Small intestine (tissue), 7 donors: Measurements from ENCODE around the gene SPTB. TPM values are rescaled to one million over a fixed set of nuclear protein-coding genes. Genes with fewer than 3 reads are reported as not detected.

Source experiments
- DNase-seq, 2 donors: peaks; one replicate each; pipeline versions ENCODE4 v3.0.0 to v3.0.0-alpha.2; 2013
- FAIRE-seq: peaks from 2 replicates; lab custom pipeline; 2012; peaks lifted over from hg19 to GRCh38; lab: Jason Lieb, UNC
- H3K27ac ChIP-seq, 3 donors: one replicate each; pipeline ENCODE4 v1.5.1; 2013; ENCODE audit warnings: low read length in 2 of 3, mild to moderate bottlenecking in 2 of 3, control low read depth in 1 of 3, inconsistent platforms in 1 of 3, low read depth in 1 of 3, moderate library complexity in 1 of 3
- H3K27me3 ChIP-seq, 3 donors: one replicate each; pipeline ENCODE4 v1.6.1; 2013; ENCODE audit warnings: low read length in 3 of 3, inconsistent platforms in 1 of 3; ENCODE audit not compliant: control insufficient read depth in 3 of 3, insufficient read depth in 3 of 3
- H3K36me3 ChIP-seq, 3 donors: one replicate each; pipeline ENCODE4 v1.6.1; 2013; ENCODE audit warnings: low read length in 3 of 3, inconsistent platforms in 1 of 3, low read depth in 1 of 3, mild to moderate bottlenecking in 1 of 3, moderate library complexity in 1 of 3; ENCODE audit not compliant: control insufficient read depth in 3 of 3, insufficient read depth in 2 of 3
- H3K4me1 ChIP-seq, 3 donors: one replicate each; pipeline ENCODE4 v1.6.1; 2013; ENCODE audit warnings: low read length in 2 of 3, inconsistent platforms in 1 of 3, low read depth in 1 of 3, mild to moderate bottlenecking in 1 of 3, moderate library complexity in 1 of 3; ENCODE audit not compliant: control insufficient read depth in 3 of 3, insufficient read depth in 2 of 3
- H3K4me3 ChIP-seq, 3 donors: one replicate each; pipeline ENCODE4 v1.5.1; 2013; ENCODE audit warnings: low read length in 3 of 3, control low read depth in 1 of 3, inconsistent platforms in 1 of 3, low read depth in 1 of 3, mild to moderate bottlenecking in 1 of 3, moderate library complexity in 1 of 3
- H3K9me3 ChIP-seq, 2 donors: one replicate each; pipeline ENCODE4 v1.6.1; 2013; ENCODE audit warnings: low read depth in 1 of 2, low read length in 1 of 2; ENCODE audit not compliant: control insufficient read depth in 2 of 2, insufficient read depth in 1 of 2
- WGBS, 3 donors: extraction: QIAGEN DNeasy Blood & Tissue Kit; methylation state at CpG; one replicate each; pipeline ENCODE4 v1.1.7; 2013; 5-methylcytosine and 5-hydroxymethylcytosine counted together
- polyA plus RNA-seq, 4 donors: library from polyadenylated mRNA; stranded (reverse) in 3 of 4; unstranded in 1 of 4; fragments of 200-250 nt in 3 of 4; fragments of 120-200 nt in 1 of 4; gene quantifications; one replicate each; pipeline versions ENCODE4 v1.2.1 to v1.2.3, GENCODE V29; 2013
- donor health status: healthy with polysubstance abuse.
- donor health status: control.
- donor health status: control.
- donor health status: Bipolar disorder and iron deficiency.
- donor health status: healthy.

The SPTB gene
- polyA plus RNA-seq, 4 donors: under 0.01 to 1.2 (median 0.66) TPM

DNA sequence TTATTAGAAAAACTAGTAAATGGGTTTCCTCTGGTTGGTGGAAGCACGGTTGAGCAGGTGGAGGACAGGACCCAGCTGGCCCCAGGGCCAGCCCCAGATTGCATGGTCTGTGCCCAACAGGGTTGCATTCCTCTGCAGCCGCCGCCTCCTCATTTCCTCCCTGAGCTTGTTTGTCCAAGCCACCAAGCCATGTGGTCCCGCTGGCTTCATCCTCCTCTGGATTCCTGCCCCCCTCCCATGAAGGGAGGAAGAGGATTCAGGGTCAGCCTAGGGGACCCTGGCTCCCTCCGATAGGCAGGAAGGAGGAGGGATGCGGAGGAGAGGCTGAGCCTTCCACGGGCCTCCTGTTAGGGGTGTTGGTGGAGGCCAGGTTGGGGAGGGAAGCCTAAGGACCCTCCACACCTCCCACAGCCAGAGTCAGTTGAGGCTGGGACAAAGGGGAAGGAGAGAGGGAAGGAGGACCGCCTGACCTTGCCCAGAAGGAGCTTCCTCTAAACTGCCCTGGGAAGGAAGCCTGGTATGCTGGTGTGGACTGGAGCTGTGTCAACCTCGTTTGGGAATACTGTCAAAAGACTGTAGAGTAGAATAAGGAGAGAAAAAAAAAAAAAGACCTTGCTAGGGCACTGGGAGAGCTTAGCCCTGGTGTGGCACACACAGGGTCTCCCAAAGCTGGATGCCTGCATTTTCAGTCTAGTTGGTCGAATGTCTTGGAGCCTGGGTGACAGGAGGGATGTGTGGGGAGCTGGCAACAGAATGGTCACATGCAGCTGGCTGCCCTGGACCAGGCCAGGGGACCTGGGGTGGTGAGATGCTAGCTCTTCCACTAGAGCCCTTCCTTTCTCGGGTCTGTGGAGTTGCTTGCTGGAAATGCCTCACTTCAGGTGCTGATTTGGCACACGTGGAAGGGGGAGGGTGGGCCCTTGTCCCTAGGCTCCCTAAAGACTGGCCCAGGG is 133.1 kb downstream of the SPTB start:
- no peak for DNase-seq
- 66 to 76% (median 72%) methylated on average over 12 of the region's 12 CpGs for WGBS, 3 donors
- peaks cover 4 to 88% (median 5%) of the 10 kb centered on the region in 3 donors for H3K36me3 ChIP-seq
- H3K4me1 ChIP-seq: no peaks in the 10 kb centered on the region
- no peak for FAIRE-seq
- H3K27me3 ChIP-seq: no peaks in the 10 kb centered on the region
- H3K4me3 ChIP-seq: no peak overlapping the region
- peaks cover 0 to 8% of the 10 kb centered on the region in 2 donors for H3K9me3 ChIP-seq
- H3K27ac ChIP-seq: no peak overlapping the region

DNA sequence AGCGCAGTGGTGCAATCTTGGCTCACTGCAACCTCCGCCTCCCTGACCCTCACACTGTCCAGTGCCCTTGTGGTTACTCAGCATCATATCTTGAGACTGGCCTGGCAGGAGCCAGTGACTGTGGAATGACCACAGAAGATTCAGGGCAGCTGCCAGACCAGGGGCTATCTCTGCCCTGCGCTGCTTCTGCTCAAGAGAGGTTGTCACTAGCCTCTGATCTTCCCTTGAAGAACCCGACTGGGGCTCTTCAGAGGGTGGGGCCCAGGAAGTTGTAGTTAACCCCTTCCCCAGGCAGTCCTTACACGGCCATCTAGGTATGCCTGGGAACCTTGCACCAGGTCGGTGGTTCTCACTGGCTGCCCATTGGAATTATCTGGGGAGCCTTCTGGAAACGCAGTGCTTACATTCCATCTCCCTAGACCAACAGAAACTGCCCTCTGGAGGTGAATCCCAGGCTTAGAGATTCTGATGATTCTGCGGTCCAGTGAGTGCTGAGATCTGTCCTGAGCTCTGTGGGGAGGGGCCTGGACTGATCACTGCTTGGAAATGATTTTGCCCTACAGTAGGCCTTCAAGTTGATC is 134.1 kb downstream of the SPTB start:
- H3K4me3 ChIP-seq: no peak overlapping the region
- H3K36me3 ChIP-seq: peaks cover 4 to 95% (median 11%) of the 10 kb centered on the region in 3 donors
- no peaks in the 10 kb centered on the region for H3K4me1 ChIP-seq
- 60 to 65% (median 61%) methylated on average over 8 of the region's 8 CpGs for WGBS, 3 donors
- FAIRE-seq (no peak), DNase-seq (no peak)
- H3K27me3 ChIP-seq: no peaks in the 10 kb centered on the region
- peaks cover 0 to 8% of the 10 kb centered on the region in 2 donors for H3K9me3 ChIP-seq
- H3K27ac ChIP-seq: no peak overlapping the region

DNA sequence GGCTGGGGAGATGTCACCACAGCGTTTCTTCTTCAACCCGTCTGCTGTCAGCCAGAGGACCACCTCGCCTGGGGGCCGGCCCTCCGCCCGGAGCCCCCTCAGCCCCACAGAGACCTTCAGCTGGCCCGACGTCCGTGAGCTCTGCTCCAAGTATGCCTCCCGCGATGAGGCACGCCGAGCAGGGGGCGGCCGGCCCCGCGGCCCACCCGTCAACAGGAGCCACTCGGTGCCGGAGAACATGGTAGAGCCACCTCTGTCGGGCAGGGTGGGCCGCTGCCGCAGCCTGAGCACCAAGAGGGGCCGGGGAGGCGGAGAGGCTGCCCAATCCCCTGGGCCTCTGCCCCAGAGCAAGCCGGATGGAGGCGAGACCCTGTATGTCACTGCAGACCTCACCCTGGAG is 136.6 kb downstream of the SPTB start:
- Histone ChIP-seq H3K4me3 (no peak overlapping the region), H3K36me3 (peaks cover 5 to 97% (median 11%) of the 10 kb centered on the region in 3 donors), H3K27me3 (no peaks in the 10 kb centered on the region), H3K27ac (no peak overlapping the region), H3K9me3 (peaks cover 0 to 8% of the 10 kb centered on the region in 2 donors), H3K4me1 (no peaks in the 10 kb centered on the region)
- DNase-seq: no peak
- FAIRE-seq: no peak
- 95 to 97% (median 96%) methylated on average over 19 to 27 of the region's 27 CpGs for WGBS, 3 donors

DNA sequence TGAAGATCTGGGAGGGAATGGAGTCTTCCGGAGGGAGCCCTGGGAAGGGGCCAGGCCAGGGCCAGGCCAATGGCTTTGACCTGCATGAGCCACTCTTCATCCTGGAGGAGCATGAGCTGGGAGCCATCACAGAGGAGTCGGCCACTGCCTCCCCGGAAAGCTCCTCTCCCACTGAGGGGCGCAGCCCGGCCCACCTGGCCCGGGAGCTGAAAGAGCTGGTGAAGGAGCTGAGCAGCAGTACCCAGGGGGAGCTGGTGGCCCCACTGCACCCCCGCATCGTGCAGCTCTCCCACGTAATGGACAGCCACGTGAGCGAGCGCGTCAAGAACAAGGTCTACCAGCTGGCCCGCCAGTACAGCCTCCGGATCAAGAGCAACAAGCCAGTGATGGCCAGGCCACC is 137.7 kb downstream of the SPTB start:
- H3K9me3 ChIP-seq: peaks cover 0 to 8% of the 10 kb centered on the region in 2 donors
- H3K4me3 ChIP-seq: no peak overlapping the region
- DNase-seq (no peak), FAIRE-seq (no peak)
- H3K36me3 ChIP-seq: peaks cover 5 to 98% (median 11%) of the 10 kb centered on the region in 3 donors
- H3K4me1 ChIP-seq: peaks cover 0 to 7% (median 0%) of the 10 kb centered on the region in 3 donors
- H3K27me3 ChIP-seq: no peaks in the 10 kb centered on the region
- H3K27ac ChIP-seq: no peak overlapping the region
- 93 to 97% (median 96%) methylated on average over 15 of the region's 15 CpGs for WGBS, 3 donors

DNA sequence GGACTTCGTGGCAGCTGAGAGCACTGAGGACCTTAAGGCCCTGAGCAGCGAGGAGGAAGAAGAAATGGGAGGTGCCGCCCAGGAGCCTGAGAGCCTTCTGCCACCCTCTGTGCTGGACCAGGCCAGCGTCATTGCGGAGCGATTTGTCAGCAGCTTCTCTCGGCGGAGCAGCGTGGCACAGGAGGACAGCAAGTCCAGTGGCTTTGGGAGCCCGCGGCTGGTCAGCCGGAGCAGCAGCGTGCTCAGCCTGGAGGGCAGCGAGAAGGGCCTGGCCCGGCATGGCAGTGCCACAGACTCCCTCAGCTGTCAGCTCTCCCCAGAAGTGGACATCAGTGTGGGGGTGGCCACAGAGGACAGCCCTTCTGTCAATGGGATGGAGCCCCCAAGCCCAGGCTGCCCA is 138.5 kb downstream of the SPTB start:
- WGBS, 3 donors: 92 to 93% (median 93%) methylated on average over 15 of the region's 15 CpGs
- H3K36me3 ChIP-seq: peaks cover 5 to 98% (median 11%) of the 10 kb centered on the region in 3 donors

DNA sequence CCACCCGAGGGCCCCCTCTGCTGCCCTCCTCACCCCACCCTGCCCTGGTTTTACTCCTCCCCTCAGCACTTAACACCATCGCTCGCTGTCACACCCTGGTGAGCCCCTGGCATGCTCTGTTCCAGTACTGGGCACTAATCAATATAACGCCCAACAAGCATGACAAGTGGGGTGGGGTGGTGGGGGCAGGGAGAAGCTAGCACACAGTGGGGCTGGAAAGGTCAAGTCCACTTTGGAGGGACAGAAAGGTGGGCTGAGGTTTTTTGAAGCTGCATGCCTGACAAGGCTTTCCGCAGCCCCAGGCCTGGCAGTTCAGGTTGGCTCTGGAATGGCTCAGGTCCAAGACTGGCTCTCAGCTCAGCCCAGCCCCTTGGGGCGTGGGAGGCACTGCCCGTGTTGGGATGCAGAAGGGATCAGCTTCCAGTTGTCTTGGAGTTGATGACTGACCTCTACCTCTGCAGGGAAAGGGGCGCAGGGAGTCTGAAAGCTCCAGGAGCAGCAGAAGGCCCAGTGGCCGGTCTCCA is 141.4 kb downstream of the SPTB start:
- no peak overlapping the region for H3K4me3 ChIP-seq
- H3K27me3 ChIP-seq: no peaks in the 10 kb centered on the region
- H3K27ac ChIP-seq: no peak overlapping the region
- H3K9me3 ChIP-seq: no peaks in the 10 kb centered on the region
- WGBS, 3 donors: 75 to 82% (median 77%) methylated on average over 9 of the region's 9 CpGs
- peaks cover 8 to 90% (median 11%) of the 10 kb centered on the region in 3 donors for H3K36me3 ChIP-seq
- H3K4me1 ChIP-seq: peaks cover 0 to 26% (median 0%) of the 10 kb centered on the region in 3 donors
- FAIRE-seq: no peak
- DNase-seq: no peak

More for the DNA sequence above, 138.5 kb downstream of the SPTB start:
- peaks cover 0 to 15% (median 0%) of the 10 kb centered on the region in 3 donors for H3K4me1 ChIP-seq
- no peak overlapping the region for H3K27ac ChIP-seq
- no peaks in the 10 kb centered on the region for H3K27me3 ChIP-seq
- no peak overlapping the region for H3K4me3 ChIP-seq
- no peak for FAIRE-seq
- DNase-seq: no peak
- peaks cover 0 to 8% of the 10 kb centered on the region in 2 donors for H3K9me3 ChIP-seq

DNA sequence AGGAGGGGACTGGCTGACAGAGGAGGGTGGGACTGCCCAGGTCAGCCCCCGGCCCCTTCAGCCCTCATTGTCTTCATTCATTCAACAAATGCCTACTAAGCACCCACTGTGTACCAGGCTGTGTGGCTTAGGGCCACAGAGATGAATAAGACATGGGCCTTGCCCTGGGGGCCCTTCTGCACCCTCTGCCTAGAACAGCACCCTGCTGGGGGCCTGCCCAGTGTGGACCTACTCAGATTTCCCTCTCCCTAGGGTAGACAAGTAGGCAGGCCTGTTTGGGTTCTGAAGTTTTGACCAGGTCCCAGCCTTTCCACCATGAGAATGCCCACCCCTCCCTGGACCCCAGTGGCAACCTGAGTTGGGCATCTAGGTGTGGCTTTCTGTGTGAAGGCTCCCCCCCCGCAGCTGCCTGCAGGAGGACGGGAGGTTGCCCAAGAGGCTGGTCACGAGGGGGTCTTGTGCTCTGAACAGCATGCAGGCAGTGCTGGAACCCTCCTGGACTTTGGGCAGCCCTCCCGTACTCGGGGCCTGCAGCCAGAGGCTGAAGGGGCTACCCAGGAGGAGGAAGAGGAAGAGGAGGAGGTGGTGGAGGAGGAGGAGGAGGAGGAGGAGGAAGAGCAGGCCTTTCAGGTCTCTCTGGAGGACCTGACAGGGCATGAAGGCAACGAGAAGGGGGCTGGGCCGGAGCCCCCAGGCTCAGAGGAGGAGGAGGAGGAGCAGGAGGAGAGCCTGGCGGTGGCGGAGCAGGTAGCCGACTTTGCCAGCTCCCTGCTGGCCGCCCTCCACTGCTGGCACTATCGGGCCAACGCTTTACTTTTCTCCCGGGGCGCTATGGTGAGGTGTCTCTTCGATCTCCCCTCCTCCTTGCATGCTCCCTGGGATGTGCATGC is 142.1 kb downstream of the SPTB start:
- no peak for FAIRE-seq
- H3K36me3 ChIP-seq: peaks cover 5 to 90% (median 8%) of the 10 kb centered on the region in 3 donors
- no peaks in the 10 kb centered on the region for H3K27me3 ChIP-seq
- 77 to 86% (median 82%) methylated on average over 11 to 17 of the region's 17 CpGs for WGBS, 3 donors
- no peak for DNase-seq
- peak overlapping the region in 1 of 3 donors; percentile 68 for H3K27ac ChIP-seq
- H3K4me3 ChIP-seq: no peak overlapping the region
- no peaks in the 10 kb centered on the region for H3K9me3 ChIP-seq
- peaks cover 0 to 26% (median 0%) of the 10 kb centered on the region in 3 donors for H3K4me1 ChIP-seq
